Hematopoietic multipotent progenitor cell treated with erythropoietin and hydrocortisone succinate and interleukin-3 and kit ligand, for 17 days (in vitro differentiated cells): ENCODE measurements around the gene BEST1.

Experiments used
- DNase-seq: peaks from one replicate; pipeline ENCODE4 v3.0.0-alpha.2; 2015; ENCODE audit warnings: low spot score

Gene BEST1

DNA sequence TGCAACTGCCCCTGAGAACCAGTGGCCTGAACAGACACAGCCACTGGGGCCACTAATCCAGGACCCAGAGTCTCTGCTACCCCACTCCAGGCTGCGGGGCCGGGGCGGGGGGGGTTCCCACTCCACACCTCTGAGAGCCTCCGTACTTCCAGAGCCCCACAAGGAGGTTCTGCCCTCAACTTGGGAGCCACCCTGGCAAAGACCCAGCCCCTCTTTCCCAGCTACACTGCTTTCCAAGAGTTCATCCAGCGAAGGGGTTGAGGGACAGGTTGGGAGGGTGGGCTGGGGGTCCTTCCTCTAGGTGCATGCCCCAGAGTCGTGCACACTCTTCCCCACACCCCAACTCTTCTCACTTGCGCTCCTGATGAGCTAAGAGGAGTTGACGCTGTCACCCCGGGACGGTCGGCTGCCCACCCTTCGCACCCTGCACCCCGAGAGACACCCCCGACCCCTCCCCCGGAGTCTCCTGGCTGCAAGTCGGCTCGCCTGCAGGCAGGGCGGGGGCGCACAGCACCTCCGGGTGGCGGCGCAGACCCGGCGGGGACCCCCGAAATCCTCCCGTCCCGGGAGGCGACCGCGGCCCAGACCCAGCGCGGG, 33.3 kb upstream of the BEST1 start:
- DNase-seq, result no peak

DNA sequence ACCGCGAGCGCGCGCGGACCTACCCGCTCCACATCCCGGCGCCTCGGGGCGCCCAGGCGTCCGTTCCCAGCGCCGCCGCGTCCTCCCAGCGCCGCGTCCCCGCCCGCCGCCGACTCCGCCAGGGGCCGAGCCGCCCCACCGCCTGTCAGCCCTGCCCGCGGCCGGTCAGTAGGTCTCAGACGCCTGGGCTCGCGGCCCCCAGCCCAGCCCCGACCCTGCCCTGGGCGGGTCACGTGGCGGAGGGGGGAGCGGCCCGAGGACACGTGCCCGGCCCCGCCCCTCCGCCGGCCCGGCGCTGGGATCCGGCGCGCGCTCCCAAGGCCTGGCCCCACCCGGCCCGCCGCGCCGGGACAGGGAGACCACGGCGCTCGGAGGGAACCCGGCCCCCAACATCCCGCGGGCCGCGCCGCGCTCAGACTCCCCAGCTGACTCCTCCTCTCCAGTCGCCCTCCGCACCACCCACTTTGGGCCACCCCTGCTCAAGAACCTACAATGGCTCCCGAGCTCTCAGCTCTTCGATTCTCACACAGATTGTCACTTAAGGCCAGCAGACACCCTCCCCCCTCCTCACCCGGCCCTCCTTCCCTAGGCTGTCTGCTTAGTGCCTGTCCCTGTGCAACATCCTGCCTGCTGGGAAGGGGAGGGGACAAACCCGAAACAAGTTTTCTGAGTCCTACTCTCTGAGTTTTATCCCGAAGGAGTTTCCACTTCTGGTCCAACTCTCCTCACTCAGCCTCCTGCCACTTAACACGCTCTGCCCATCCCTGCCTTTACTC, 32.6 kb upstream of the BEST1 start, which contains the start of gene RAB3IL1:
Gene RAB3IL1 (minus strand): TSS at position 233 of the 776 bp plus-strand sequence. CDS start 199 bp downstream, at position 34.
- peak; percentile 69 for DNase-seq

DNA sequence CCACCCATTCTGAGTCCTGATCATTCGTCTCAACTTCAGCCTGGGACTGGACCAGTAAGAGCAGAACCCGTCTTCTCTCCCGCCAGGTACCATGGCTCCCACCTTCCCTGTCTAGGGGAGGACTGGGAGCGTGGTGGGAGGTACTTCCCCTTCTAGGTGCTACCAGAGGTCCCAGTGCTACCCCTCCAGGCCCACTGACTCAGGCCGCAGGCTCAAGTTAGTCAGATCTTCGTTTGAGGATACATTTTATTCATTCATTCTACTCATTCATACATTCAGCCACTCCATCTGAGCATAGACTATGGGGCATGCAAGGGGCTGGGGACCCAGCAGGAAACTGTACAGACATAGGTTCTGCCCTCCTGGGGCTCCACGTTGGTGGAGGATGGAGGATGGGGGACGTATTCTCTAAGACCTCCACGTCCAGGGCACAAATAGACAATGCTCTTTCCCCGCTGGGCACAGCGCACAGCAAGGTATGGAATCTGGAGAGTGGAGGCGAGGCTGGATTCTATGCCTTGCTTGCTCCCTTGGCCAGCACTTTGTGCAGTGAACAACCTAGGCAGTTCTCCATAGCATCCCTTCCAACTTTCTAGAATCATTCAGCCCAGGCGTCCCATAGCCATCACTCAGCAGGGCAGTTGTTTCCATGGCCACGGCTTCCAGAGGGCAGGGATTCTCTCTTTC, 31.8 kb upstream of the BEST1 start:
- peak; percentile 40 for DNase-seq

DNA sequence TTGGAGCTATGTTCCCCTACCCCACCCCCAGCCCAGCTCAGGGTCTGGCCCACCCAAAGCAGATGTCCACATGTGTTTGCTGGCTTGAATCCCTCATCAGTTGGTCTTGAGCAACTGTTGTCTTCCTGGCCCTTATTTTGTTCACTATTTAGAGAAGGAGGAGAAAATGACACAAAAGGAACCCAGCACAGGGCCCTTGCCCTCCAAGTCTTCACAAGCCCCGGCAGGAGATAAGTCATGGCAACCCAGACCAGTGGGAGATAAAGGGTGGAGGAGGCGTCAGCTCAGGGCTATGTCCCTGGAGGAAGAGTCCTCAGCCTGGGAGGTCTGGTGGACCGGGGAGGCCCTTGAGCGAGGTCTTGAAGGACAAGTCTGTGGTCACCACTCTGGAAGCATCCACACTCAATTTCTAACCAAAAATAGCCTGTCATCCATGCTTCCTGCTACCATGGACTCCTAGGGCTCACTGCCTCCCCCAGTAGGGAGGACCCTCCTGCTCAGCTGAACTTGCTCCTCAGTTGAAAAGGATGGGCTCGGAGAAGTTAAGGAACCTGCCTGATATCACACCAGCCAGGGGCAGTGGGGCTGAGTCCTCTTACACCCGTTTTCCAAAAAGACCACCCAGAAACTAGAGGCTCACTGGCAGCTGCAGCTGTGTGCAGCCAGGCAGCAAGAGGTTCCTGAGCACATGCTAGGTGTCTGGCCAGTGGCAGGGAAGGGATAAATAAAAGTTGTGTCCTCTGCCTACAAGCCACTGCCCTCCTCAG, 31.0 kb upstream of the BEST1 start:
- peak; percentile 67 for DNase-seq

DNA sequence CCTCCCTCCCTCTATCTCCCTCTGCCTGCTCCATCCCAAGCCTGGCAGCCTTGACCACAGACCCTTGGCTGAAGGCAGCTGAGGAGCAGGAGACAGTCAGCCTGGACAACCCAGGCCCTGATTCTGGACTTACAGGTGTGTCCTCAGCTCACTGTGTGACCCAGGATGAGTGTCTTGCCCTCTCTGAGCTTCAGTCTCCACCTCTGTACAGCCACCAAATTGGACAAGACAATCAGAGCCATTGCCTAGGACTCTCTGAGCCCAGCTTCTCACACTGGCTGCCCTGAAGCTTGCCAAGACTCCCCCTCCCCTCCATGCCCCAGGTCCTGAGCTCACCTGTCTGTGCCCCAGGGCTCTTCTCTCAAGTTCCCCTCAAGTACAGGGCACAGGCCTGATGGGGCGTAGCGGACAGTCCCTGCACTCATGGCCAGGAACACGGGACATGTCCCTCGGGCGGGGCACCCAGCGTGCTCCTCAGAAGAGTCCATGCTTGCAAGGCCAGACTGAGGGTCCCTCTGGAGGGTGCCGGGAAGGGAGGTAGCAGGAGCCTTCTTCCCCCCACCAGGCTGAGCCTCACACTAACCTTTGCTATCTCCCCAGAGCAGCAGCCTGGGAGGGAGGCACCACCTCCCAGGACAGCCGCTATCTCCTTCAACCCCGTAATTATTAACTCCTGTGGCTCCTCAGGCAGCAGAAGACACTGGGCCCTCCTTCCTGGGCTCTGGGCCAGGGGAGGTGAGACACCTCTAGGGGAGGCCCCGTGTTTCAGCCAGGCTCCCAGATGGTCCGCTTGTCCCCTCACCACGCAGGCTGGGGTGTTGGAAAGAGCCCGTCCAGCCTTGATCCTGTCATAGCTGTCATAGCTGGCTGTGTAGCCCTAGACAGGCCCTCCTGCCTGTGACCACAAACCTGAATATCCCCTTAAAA, 30.2 kb upstream of the BEST1 start:
- DNase-seq, result peak; percentile 91

DNA sequence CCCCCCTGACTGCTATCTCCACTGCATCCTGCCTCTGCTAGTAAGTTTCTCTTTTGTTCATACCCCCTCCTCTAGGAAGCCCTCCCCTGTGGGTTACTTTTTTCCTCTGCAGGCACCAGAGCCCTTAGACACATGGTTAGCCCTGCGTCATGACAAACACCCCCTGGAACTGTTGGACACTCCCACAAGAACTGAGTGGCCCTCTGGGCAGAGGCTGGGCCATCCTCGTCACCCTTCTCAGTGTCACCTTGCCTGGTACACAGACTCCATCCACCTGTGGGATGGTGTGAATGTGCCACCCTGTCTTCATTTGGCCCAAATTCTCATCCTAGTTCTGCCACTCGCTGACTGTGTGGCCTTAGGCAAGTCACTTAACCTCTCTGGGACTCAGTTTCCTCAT, 28.7 kb upstream of the BEST1 start:
- DNase-seq, result peak; percentile 38

DNA sequence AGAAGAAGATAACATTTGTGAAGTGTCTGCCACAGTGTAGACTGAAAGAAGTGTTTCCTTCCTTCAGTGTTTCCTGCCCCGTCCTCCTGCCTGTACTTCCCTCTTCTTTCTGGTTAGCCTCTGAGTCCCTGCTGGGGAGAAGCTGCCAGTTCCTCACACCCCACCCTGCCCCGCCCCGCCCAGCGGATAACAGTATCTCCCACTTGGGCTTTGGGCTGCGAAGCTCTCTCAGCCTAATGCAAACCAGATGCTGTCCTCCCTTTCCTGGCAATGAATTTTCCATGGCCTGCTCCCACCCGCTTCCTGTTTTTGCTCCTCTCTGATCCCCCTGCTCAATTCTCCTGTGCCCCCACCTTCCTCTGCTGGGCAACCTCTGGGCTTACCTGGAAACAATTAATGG, 27.6 kb upstream of the BEST1 start:
- peak; percentile 75 for DNase-seq

DNA sequence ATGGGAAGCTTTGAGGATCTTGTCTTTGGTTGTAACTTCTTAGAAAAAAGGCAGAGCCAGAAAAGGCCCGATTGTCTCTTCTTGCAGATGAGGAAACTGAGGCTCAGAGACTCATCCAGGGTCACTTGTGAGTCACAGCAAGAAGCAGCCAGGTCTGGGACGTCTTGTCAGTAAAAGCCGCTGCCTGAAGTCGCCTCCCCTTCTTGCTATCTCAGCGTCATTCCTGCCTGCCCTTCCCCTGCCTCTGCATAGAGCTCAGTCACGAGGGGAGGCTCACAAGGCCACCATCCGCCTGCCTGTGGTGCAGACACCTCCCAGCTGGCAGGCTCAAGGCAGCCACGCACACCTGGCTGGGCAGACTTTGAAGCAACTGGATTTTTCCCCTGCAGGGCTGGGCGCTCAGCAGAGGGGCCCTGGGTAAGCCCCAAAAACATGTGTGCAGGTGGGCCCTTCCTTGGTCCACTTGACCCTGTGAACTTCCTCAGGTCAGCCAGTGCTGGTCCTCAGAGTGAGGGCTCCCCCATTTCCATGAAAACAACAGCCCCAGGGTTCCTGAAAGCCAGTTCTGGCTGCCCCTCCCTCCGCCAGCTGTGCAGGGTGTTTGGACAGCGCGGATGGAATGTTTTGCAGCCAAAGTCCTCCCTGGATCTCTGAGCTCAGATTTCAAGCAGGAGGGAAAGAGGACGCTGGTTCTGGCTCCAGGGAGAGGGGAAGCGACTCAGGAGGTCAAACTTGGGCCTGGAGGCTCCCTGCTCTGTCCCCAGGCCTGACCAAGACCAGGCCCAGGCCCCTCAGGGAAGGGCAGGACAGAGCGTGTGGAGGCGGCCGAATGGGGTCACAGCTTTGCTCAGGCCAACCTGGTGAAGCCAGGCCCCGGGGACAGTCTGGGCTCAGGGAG, 26.7 kb upstream of the BEST1 start:
- peak; percentile 89 for DNase-seq

DNA sequence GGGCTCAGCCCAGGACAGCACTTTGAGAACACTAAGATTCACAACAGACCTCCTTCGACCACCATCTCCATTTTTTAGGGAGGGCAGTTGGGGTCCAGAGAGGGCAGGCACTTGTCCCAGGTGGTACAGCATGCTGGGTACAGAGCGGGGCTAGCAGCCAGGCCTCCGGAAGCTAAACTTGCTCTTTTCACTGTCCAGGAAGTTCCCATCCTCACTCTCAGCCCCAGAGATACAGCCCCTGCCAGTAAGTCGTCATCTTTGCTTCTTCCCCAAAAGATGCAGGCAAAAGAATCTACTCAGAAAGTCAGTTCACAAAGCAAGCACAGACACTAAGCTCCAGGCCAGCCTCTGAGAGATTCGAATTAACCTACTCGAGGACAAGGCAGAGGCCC, 26.1 kb upstream of the BEST1 start:
- no peak for DNase-seq

DNA sequence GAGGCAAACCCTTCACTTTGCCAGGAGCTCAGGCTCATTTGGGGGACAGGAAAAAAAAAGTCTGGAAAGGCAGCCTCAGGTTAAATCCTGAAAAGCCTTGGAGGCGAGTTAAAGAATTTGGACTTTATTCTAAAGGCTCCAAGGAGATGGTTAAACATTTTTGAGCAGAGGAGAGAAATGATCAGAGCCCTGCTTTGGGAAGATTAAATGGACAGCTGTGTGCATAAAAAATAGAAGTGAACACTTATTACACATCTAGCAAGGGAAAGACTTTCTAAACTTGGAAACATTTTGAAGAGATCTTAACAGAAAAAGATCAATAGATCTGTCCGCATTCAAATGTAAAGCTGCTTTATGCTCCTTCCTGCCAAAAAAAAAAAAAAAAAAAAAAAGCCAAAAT, 24.4 kb upstream of the BEST1 start:
- DNase-seq, result no peak

DNA sequence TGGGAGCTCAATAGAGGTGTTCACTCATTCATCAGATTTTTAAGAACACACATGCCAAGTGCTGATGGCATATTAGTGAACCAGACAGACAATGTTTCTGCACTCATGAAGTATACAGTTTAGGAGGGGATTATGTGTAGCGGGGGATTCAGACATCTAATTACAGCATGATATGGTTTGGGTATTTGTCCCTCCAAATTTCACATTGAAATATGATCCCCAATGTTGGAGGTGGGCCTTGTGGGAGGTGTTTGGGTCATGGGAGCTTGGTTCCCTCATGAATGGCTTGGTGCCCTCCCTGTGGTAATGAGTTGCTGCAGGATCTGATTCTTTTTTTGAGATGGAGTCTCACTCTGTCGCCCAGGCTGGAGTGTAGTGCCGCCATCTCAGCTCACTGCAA, 23.9 kb upstream of the BEST1 start:
- no peak for DNase-seq

DNA sequence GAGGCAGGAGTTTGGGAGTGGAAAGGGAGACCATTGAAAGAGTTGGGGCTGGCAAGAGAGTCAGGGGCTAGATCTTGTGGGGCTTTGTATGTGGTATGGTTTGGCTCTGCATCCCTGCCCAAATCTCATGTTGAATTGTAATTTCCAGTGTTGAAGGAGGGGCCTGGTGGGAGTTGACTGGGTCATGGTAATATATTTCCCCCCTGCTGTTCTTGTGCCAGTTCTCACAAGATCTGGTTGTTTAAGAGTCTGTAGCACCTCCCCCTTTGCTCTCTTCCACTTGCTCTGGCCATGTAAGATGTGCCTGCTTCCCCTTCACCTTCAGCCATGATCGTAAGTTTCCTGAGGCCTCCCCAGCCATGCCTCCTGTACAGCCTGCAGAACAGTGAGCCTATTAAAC, 22.6 kb upstream of the BEST1 start:
- DNase-seq, result no peak

DNA sequence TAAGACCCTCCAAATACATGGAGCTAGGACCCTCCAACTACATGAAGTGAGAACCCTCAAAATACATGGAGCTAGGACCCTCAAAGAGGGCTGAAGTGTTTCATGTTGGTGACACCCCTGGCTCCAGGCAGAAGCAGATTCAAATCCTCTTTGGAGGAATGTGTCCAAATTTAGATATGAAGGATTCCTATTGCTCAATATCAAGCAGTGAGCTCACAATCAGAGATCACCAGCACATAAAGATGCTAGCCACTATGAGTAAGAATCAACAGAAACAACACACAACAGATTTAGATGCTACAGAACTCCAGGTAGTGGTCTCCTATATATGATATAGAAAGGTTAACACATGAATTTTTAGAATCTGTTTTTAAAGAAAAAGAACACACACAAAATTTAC, 21.5 kb upstream of the BEST1 start:
- no peak for DNase-seq

DNA sequence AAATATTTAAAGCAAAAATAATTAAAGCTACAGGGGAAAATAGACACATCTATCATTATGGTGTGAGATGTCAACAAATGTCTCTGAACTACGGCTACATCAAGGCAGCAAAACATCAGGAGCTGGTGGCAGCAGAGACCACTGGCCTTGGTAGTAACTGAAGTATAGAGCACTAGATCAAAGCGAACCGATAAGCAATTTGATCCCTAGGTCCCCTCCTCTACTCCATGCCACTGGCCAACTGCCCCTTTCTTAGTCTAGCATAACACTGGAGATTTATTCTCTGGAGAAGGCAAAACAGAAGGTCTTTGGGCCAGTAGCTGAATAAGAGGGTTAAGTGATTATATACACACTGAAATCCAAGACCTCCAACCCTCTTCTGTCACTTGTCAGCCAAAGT, 19.2 kb upstream of the BEST1 start:
- DNase-seq, result no peak

DNA sequence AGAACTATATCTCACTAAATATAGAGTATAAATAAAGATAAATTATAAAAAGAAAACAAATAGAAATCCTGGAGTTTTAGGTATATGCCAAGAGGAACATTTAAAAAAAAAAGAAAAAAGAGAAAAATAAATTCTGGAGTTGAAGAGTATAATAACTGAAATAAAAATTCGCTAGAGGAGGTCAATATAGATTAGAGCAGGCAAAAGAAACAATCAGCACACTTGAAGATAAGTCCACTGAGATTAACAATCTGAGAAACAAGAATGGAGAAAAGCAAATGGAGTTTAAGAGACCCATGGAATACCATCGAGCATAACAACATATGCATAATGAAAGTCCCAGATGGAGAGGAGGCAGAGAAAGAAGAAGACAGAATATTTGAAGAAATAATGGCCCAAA, 14.3 kb upstream of the BEST1 start:
- DNase-seq, result no peak

DNA sequence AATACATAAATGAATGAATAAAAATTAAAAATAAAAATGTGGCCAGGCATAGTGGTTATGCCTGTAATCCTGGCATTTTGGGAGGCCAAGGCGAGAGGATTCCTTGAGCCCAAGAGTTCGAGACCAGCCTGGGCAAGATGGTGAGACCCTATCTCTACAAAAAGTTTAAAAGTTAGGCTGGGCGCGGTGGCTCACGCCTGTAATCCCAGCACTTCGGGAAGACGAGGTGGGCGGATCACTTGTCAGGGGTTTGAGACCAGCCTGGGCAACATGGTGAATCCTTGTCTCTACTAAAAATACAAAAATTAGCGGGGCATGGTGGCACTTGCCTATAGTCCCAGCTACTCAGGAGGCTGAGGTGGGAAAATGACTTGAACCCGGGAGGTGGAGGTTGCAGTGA, 9.7 kb upstream of the BEST1 start:
- DNase-seq, result no peak

DNA sequence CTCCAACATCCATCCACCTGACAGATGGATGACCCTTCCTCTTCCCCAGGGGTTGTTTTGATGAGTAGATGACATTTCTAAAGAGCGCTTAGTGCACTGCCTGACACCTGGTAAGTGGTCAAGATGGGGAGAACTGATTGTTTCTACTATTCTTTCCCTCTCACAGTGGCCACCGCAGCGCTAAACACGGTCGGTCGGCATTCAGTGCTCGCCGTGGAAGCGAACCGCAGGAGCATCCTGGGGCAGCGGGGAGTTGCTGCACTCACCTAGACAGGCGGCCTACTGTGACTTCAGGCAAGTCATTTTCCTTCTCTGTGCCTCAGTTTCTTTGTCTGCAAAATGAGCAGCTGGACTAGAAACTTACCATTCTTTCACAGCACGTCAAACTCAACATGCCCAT, 5.0 kb upstream of the BEST1 start:
- no peak for DNase-seq

DNA sequence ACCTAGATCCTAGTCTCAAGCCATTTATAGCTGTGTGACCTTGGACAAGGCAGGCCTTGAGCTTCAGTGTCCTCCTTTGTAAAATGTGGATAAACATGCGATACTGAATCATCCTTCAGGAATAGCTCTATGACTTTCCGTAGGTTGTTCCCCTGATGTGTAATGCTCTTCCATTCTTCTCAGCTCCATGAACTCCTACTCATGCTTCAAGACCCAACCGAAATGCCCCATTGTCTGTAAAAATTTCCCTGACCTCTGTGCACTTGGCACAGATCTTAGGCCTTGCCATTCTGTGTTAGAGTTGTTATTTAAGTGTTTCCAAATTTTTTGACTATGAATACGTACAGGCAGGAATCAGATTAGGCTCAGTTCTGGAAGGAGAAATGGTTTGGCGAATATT, 3.3 kb upstream of the BEST1 start:
- no peak for DNase-seq

DNA sequence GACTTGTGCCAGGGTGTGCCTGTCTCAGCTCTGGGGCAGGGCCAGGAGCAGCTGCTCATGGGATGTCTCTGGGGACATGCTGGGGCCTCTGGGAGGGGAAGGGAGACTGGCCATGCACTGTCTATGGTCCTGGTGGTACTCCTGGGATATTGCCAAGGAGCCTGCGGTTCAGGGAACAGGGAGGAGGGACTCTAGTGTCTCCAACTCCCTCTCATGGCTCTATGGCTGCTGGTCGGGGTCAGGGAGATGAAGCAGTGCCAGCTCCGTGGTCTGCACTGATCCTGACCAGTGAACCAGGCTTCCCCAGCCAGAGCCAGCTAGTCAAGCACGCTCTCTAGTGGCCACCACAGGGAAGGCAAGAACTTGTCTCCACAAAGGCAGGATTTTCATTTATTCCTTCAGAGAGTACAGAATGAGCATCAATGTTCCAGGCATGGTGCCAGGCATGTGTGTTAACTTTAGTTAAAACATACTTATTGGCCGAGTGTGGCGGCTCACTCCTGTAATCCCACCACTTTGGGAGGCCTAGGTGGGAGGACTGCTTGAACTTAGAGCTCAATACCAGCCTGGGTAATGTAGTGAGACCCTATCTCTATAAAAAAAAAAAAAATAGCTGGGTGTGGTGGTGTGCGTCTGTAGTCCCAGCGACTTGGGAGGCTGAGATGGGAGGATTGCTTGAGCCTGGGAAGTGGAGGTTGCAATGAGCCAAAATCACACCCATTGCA, 2.5 kb upstream of the BEST1 start:
- peak; percentile 93 for DNase-seq

DNA sequence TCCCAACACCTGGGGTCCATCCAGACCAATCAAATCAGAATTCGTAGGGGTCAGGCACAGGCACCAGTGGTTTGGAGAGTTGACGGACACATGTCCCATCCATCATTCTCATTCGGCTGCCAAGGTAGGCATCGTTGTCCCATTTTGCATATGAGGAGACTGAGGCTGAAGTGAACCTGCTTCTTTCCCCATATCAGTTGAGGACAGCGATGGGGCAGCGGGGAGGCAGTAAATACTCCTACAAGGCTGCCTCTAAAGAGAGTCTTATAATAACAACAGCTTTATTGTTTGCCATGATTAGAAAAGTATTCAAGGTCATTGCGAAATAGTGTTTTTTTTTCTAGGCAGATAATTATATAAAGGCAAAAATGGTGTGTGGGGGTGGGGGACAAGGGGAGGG, 1.6 kb upstream of the BEST1 start:
- no peak for DNase-seq
